Esophagus muscularis mucosa (tissue), 4 donors: ENCODE data around the gene GGTLC3.
"Not testable (repeated sequence)": the region's sequence is repeated elsewhere in the genome, so short reads cannot be mapped to it uniquely, and the experiment has no call there.

Experiments
- EP300 ChIP-seq: sonication (generic); formaldehyde crosslinking; IDR thresholded peaks from one replicate; pipeline ENCODE4 v1.6.1; 2017; ENCODE audit warnings: antibody characterized with exemption
- POLR2AphosphoS5 ChIP-seq, 2 donors: sonication (generic); formaldehyde crosslinking; IDR thresholded peaks; one replicate each; pipeline ENCODE4 v1.6.1; 2017; ENCODE audit warnings: antibody characterized with exemption in 2 of 2
- TF ChIP-seq, protein P1 (sequence below), 3 experiments: fragments of 200-600 bp in 2 of 3; fragments of 450-650 bp in 1 of 3; sonication (generic) in 2 of 3; IDR thresholded peaks; one replicate each; pipeline ENCODE4 v1.5.1; 2017 to 2019; ENCODE audit warnings: antibody characterized with exemption in 3 of 3, mild to moderate bottlenecking in 2 of 3, moderate library complexity in 1 of 3

DNA sequence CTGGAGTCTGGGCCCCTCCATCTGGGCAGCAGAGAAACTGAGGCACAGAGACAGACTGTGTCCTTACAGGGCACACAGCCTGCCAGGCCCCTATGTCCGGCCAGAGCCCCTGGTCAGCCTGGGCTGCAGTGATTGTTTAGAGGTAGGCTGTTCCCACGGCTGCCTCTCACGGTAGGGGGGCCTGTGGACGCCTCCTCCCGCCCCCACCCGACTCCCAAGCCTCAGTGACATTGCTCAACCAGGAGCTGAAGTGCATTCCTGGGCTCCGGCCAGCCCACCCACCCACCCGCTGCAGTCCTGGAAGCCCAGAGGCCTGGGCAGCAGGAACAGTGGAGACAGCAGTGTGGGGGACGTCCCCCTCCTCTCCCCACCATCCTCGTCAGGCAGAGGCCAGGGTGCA, 4.5 kb downstream of the GGTLC3 start:
- TF ChIP-seq, protein P1, sequence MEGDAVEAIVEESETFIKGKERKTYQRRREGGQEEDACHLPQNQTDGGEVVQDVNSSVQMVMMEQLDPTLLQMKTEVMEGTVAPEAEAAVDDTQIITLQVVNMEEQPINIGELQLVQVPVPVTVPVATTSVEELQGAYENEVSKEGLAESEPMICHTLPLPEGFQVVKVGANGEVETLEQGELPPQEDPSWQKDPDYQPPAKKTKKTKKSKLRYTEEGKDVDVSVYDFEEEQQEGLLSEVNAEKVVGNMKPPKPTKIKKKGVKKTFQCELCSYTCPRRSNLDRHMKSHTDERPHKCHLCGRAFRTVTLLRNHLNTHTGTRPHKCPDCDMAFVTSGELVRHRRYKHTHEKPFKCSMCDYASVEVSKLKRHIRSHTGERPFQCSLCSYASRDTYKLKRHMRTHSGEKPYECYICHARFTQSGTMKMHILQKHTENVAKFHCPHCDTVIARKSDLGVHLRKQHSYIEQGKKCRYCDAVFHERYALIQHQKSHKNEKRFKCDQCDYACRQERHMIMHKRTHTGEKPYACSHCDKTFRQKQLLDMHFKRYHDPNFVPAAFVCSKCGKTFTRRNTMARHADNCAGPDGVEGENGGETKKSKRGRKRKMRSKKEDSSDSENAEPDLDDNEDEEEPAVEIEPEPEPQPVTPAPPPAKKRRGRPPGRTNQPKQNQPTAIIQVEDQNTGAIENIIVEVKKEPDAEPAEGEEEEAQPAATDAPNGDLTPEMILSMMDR (IDR thresholded peaks at IDR 0.05): not testable (repeated sequence)
- TF ChIP-seq EP300; POLR2AphosphoS5 (IDR thresholded peaks at IDR 0.05): not testable (repeated sequence)
